PC-9 (cell line): ENCODE measurements around the gene ZNF831.

Source experiments
- EZH2 ChIP-seq: fragments of 200-600 bp; sonication (generic); IDR thresholded peaks from 2 replicates; pipeline ENCODE4 v1.8.0; 2017; ENCODE audit warnings: antibody characterized with exemption, low read depth
- TF ChIP-seq, protein P1 (sequence below): fragments of 200-600 bp; sonication (generic); conservative IDR thresholded peaks from 2 replicates; pipeline ENCODE4 v1.6.1; 2017; ENCODE audit warnings: mixed run types, antibody characterized with exemption, mild to moderate bottlenecking, moderate library complexity

GRCh38 chr20:59173938-59174491 lies 10.4 kb downstream of the ZNF831 start:
- TF ChIP-seq, protein P1, sequence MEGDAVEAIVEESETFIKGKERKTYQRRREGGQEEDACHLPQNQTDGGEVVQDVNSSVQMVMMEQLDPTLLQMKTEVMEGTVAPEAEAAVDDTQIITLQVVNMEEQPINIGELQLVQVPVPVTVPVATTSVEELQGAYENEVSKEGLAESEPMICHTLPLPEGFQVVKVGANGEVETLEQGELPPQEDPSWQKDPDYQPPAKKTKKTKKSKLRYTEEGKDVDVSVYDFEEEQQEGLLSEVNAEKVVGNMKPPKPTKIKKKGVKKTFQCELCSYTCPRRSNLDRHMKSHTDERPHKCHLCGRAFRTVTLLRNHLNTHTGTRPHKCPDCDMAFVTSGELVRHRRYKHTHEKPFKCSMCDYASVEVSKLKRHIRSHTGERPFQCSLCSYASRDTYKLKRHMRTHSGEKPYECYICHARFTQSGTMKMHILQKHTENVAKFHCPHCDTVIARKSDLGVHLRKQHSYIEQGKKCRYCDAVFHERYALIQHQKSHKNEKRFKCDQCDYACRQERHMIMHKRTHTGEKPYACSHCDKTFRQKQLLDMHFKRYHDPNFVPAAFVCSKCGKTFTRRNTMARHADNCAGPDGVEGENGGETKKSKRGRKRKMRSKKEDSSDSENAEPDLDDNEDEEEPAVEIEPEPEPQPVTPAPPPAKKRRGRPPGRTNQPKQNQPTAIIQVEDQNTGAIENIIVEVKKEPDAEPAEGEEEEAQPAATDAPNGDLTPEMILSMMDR = no peak; the same call in 1 of the 2 replicates
- TF ChIP-seq EZH2 = no peak
